GM21515 (cell line): ENCODE results near the gene OR7C1.
"Not testable (repeated sequence)": the region's sequence is repeated elsewhere in the genome, so short reads cannot be mapped to it uniquely, and the experiment has no call there.

Experiments
- ATAC-seq: cut with Tn5 transposase; IDR thresholded peaks from one replicate; pipeline ENCODE4 v1.9.1; 2021; ENCODE audit not compliant: unreplicated experiment

Gene OR7C1

DNA sequence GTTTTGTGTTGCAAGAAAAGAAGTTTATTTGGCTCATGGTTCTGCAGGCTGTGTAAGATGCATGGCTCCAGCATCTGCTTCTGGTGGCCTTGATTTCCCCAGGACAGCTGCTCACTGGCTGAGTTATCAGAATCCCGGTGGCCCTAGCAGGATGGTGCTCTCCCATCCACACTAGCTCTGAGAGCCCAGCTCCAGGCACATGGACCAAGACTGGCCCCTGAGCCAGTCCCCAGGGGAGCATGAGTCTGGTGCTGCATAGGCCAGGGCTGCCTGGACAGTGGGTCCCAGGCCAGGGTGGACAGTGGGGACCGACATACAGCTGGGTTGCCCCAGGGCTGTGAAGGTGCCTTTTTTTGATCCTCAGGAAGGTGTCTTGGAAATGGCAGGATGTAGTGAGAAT, 67.0 kb downstream of the OR7C1 start:
- no peak for ATAC-seq

DNA sequence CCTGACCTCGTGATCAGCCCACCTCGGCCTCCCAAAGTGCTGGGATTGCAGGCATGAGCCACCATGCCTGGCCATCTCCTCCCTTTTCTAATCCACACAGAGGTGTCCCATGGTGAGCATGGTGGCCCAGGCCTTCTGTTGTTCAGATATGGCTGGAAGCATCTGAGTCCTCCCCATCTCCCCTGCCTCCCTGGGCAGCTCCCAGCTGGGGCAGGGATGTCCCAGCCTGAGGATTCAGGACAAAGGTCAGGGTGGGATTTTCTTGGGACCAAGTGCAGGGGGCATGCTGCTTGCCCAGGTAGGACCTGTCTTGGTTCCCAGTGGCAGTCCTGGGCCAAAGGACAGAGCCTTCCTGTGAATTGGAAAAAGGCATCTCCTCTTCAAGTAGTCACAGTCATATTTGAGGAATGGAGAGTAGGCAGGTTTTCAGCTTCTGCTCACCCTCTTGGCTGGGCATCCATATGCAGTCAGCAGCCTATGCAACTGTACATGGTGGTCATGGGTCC, 67.5 kb downstream of the OR7C1 start:
- no peak for ATAC-seq

DNA sequence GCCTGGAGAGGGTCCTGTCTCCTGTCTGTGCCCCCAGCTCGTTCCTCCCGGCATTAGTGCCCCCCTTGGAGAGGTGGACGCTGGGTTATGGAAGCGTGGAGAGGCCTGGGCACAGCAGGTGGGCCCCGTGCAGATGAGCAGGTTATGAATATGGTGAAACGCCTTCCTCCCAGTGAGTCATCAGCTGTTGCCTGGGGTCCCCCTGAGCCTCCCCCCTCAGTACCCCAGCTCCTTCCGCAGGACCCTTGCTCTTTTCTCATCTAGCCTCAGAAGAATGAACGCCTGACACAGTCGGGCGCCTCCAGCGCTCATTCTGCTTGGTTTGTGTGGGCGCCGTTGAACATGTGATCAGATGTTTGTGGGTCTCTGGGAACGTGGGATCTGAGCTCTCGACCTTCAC, 69.1 kb downstream of the OR7C1 start:
- ATAC-seq: not testable (repeated sequence)

DNA sequence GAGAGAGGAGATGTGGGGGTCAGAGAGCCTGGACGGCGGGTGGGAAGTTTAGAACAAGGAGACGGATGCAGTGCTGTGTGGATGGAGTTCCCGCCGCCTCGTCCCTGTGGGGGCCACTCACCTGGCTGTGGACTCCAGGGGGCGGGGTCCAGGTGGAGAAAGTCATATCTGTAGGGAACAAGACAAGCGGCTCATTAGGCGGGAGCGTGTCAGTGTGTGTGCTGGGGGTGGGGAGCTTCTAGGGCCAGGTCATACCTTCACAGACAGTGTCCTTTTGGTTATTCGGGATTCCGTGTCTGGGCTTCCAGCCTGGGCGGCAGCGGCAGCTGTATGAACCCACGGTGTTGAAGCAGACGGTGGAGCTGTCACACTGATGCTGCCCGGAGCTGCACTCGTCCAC, 69.6 kb downstream of the OR7C1 start:
- ATAC-seq: not testable (repeated sequence)

DNA sequence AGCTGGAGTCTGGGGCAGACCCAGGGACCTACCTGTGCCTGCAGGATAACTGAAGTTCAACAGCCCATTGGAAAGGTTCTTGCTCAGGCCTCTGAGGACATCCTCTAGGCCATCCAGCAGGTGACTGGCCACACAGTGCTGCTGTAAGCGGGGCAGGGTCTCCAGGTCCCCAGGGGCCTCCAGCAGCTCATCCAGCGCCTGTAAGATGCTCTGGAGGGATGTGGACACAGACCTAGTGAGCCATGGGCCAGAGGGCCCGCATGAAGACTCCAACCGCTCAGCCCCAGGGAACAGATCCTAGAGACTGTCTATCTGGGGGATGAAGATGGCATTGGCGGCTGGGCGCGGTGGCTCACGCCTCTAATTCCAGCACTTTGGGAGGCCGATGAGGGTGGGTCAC, 70.6 kb downstream of the OR7C1 start:
- no peak for ATAC-seq

DNA sequence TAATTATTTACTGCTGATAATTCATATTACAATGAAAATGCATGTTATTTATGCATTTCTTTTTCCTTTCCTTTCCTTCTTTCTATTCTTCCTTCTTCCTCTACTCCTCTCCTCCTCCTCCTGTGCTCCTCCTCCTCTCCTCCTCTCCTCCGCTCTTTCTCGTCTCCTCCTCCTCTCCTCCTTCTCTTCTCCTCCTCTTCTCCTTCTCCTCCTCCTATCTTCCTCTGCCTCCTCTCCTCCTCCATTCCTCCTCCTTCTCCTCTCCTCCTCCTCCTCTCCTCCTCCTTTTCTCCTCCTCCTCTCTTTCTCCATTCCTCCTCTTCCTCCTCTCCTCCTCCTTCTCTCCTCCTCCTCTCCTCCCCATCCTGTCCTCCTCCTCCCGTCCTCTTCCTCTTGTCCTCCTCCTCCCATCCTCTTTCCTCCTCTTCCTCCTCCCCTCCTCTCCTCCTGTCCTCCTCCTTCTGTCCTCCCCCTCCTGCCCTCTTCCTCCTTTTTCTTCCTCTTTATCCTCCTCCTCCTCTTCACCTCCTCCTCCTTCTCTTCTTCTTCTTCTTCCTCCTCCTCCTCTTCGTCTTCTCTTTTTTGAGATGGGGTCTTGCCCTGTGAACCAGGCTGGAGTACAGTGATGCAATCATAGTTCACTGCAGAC, 71.4 kb downstream of the OR7C1 start:
- ATAC-seq: no peak

DNA sequence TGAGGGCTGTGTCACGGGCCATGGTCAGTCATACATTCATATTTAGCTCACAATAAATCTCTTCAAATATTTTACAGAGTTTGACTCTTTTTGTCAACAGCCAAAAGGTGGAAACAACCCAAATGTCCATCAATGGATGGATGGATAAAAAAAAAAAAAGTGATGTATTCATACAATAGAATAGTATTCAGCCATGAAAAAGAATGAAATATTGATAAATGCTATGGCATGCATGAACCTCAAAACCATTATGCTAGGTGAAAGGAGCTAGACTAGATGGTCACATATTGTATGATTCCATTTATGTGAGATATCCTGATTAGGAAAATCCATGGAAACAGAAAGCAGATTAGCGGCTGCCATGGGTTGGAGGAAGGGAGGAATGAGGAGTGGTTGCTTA, 72.9 kb downstream of the OR7C1 start:
- ATAC-seq: no peak

DNA sequence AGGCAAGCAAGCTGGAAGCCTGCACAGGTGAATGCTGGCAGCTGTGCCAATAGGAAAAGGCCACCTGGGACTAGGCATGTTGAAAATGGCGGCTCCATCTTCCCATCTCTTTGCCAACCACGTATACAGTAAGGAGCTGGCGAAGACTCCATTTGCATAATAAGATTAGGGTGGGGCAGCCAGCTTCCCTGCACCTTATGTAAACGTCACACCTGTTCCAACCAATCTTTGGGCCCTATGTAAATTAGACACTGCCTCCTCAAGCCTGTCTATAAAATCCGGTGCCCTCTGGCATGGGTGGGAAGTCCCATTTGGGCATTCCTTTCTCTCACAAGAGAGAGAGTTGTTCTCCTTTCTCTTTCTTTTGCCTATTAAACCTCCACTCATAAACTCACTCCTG, 73.4 kb downstream of the OR7C1 start:
- ATAC-seq: no peak

DNA sequence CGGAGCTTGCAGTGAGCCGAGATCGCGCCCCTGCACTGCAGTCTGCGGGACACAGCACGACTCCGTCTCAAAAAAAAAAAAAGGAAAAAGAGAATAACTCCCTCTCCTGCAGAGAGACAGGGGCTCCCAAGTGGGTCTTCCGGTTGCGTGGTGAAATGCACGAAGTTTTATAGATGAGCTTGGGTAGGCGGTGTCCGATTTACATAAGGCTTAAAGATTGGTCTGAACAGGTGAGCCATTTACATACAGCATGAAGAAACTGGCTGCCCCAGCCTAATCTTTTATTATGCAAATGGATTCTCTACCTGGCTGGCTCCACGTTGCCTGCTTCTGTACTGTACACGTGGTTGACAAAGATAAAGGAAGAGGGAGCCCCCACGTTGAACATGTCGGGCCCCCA, 76.2 kb downstream of the OR7C1 start:
- ATAC-seq: no peak

DNA sequence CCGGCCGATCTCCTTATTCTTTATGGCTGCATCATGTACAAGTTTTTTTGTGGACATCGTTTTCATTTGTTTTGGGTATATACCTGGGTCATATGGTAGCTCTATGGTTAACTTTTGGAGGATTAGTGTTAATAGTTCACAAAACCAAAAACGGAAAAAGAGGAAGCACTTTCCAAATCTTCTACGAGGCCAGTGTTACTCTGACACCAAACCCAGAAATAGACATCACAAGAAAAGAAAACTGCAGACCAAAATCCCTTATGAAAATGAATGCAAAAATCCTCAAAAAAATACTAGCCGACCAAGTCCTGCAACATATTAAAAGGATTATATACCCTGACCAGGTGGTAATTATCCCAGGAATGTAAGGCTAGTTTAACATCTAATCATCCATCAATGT, 86.4 kb downstream of the OR7C1 start:
- no peak for ATAC-seq
